ACC112 (cell line): ENCODE data around the gene TMEM121B.
A peak's percentile ranks its signal among the peaks of the same experiment; 100 is the strongest.

Experiments used
- H2AFZ ChIP-seq: fragments of 200-600 bp; sonication (generic); one replicate; pipeline ENCODE4 v1.6.0; 2017; ENCODE audit warnings: antibody characterized with exemption, low read length; ENCODE audit not compliant: unreplicated experiment
- H3K27ac ChIP-seq: fragments of 200-600 bp; sonication (generic); 2 replicates; pipeline ENCODE4 v1.5.1; 2014; ENCODE audit warnings: low read depth, mild to moderate bottlenecking, antibody characterized with exemption, low read length, moderate library complexity
- H3K27me3 ChIP-seq: fragments of 200-600 bp; sonication (generic); 2 replicates; pipeline ENCODE4 v1.6.1; 2014; ENCODE audit warnings: mild to moderate bottlenecking, antibody characterized with exemption, low read length, moderate library complexity, mixed read lengths; ENCODE audit not compliant: insufficient read depth
- H3K36me3 ChIP-seq: fragments of 200-600 bp; sonication (generic); 2 replicates; pipeline ENCODE4 v1.6.1; 2016; ENCODE audit warnings: mild to moderate bottlenecking, antibody characterized with exemption, low read length, moderate library complexity, mixed read lengths; ENCODE audit not compliant: insufficient read depth
- H3K4me1 ChIP-seq: fragments of 200-600 bp; sonication (generic); one replicate; pipeline ENCODE4 v1.6.1; 2016; ENCODE audit warnings: low read length, mixed read lengths; ENCODE audit not compliant: insufficient read depth, unreplicated experiment, control insufficient read depth
- H3K4me3 ChIP-seq: fragments of 200-600 bp; sonication (generic); 2 replicates; pipeline ENCODE4 v1.5.1; 2014; ENCODE audit warnings: mild to moderate bottlenecking, low read depth, low read length
- H3K79me2 ChIP-seq: fragments of 200-600 bp; sonication (generic); one replicate; pipeline ENCODE4 v1.6.0; 2016; ENCODE audit warnings: low read length; ENCODE audit not compliant: control insufficient read depth, unreplicated experiment, insufficient read depth

Gene TMEM121B

GRCh38 chr22:17137861-17138425 lies 16.8 kb upstream of the TMEM121B start:
- Histone ChIP-seq H3K27me3 (no peaks in the 10 kb centered on the region), H3K4me1 (no peaks in the 10 kb centered on the region), H3K79me2 (no peaks in the 10 kb centered on the region), H2AFZ (no peak overlapping the region), H3K27ac (no peak overlapping the region), H3K4me3 (no peak overlapping the region), H3K36me3 (no peaks in the 10 kb centered on the region)

DNA sequence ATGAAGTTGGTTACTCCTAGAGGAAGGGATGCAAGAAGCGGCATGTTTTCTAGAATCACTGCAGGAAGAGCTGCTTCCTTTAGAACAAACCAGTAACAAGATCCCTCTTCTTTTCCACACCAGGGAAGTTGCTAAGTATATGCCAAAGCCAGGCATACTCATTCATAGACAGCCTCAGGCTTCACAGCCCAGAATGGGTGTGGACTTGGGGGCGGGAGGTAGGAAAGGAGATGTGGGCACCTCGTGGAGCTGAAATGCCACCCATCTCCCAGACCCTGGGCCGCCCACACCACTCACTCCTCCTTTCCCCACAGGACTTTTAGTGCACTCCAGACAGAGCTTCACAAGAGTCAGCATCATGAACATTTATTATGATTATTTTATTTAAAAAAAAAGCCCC lies 16.0 kb upstream of the TMEM121B start:
- Histone ChIP-seq H3K4me1 (no peaks in the 10 kb centered on the region), H3K36me3 (no peaks in the 10 kb centered on the region), H3K79me2 (no peaks in the 10 kb centered on the region), H2AFZ (no peak overlapping the region), H3K27me3 (no peaks in the 10 kb centered on the region), H3K27ac (no peak overlapping the region), H3K4me3 (no peak overlapping the region)

GRCh38 chr22:17135153-17135760 lies 14.1 kb upstream of the TMEM121B start:
- Histone ChIP-seq H2AFZ (no peak overlapping the region), H3K36me3 (no peaks in the 10 kb centered on the region), H3K27me3 (no peaks in the 10 kb centered on the region), H3K27ac (no peak overlapping the region), H3K4me1 (no peaks in the 10 kb centered on the region), H3K4me3 (no peak overlapping the region), H3K79me2 (no peaks in the 10 kb centered on the region)

DNA sequence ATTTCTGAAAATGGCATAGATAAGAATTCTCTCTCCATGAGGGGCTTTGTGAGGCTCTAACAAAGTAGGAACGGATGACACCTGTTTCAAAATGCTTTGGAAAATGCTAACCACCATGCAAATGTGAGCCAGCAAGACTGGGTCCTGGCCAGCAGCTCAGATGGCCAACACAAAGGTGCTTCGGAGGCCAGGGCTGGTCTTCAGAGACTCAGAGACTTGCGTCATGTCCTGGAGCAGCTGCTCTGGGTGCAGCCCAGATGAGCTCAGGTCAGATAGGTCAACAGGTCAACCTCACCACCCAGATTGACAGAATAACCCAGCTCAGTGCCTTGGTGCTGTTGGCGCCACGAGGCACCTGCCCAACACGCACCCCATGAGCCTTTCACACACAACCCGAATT lies 12.0 kb upstream of the TMEM121B start:
- Histone ChIP-seq H2AFZ (no peak overlapping the region), H3K36me3 (no peaks in the 10 kb centered on the region), H3K4me3 (no peak overlapping the region), H3K79me2 (no peaks in the 10 kb centered on the region), H3K4me1 (no peaks in the 10 kb centered on the region), H3K27ac (no peak overlapping the region), H3K27me3 (no peaks in the 10 kb centered on the region)

DNA sequence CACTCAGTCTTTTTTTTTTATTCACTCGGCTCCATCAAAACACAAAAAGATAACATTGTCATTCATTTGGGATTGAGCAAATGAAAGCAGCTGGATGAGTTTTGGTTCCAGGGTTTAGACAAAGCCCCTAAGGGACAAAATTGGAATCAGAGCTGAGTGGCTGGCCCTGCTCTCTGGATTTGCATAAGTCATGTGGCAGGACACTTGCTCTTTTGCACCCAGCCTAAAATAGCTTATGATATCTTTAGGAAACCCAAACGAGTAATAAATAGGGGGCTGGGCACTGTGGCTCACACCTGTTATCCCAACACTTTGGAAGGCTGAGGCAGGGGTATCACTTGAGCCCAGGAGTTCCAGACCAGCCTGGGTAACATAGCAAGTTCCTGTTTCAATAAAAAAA lies 11.0 kb upstream of the TMEM121B start:
- H3K79me2 ChIP-seq: no peaks in the 10 kb centered on the region
- no peak overlapping the region for H2AFZ ChIP-seq
- no peaks in the 10 kb centered on the region for H3K4me1 ChIP-seq
- no peak overlapping the region for H3K27ac ChIP-seq
- no peak overlapping the region for H3K4me3 ChIP-seq
- H3K27me3 ChIP-seq: no peaks in the 10 kb centered on the region
- no peaks in the 10 kb centered on the region for H3K36me3 ChIP-seq

DNA sequence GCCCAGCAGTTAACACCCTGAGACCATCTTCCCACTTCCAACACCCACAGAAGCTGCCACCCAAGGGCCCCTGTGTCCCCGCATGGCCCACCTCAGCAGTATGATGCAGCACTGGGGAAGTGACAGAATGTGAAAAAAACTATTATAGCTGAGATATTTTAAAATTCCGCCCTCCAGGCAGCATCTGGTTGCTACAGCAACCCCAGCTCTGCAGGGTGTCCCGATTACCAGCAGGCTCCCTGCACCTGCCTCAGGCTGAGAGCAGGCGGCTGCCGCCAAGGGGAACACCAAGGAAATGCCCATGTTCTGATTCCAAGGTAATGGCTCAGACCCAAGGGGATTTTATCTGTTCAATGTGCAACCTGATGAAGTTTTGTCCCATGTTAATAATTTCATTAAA lies 10.5 kb upstream of the TMEM121B start:
- Histone ChIP-seq H2AFZ (no peak overlapping the region), H3K4me3 (no peak overlapping the region), H3K27me3 (no peaks in the 10 kb centered on the region), H3K36me3 (no peaks in the 10 kb centered on the region), H3K27ac (no peak overlapping the region), H3K4me1 (no peaks in the 10 kb centered on the region), H3K79me2 (no peaks in the 10 kb centered on the region)

- Histone ChIP-seq H3K4me3 (no peak overlapping the region), H3K27ac (no peak overlapping the region), H3K79me2 (no peaks in the 10 kb centered on the region), H3K4me1 (no peaks in the 10 kb centered on the region), H3K27me3 (no peaks in the 10 kb centered on the region), H3K36me3 (no peaks in the 10 kb centered on the region), H2AFZ (no peak overlapping the region)
Observed at GRCh38 chr22:17130199-17130598, 9.0 kb upstream of the TMEM121B start.

GRCh38 chr22:17120711-17121232 lies 388 bp downstream of the TMEM121B start:
- Histone ChIP-seq H3K27me3 (peaks cover 24% of the 10 kb centered on the region; the same call in 1 of the 2 replicates), H3K4me3 (peak overlapping the region; percentile 75), H3K36me3 (no peaks in the 10 kb centered on the region), H3K4me1 (no peaks in the 10 kb centered on the region), H2AFZ (no peak overlapping the region), H3K27ac (no peak overlapping the region), H3K79me2 (no peaks in the 10 kb centered on the region)

GRCh38 chr22:17120281-17120680 lies 879 bp downstream of the TMEM121B start:
- no peak overlapping the region for H3K27ac ChIP-seq
- H3K4me3 ChIP-seq: no peak overlapping the region
- peaks cover 24% of the 10 kb centered on the region; the same call in 1 of the 2 replicates for H3K27me3 ChIP-seq
- H3K4me1 ChIP-seq: no peaks in the 10 kb centered on the region
- no peaks in the 10 kb centered on the region for H3K36me3 ChIP-seq
- no peak overlapping the region for H2AFZ ChIP-seq
- no peaks in the 10 kb centered on the region for H3K79me2 ChIP-seq

GRCh38 chr22:17119481-17120202 lies 1.5 kb downstream of the TMEM121B start:
- H3K79me2 ChIP-seq: no peaks in the 10 kb centered on the region
- H3K27ac ChIP-seq: no peak overlapping the region
- H3K4me3 ChIP-seq: no peak overlapping the region
- H2AFZ ChIP-seq: no peak overlapping the region
- no peaks in the 10 kb centered on the region for H3K4me1 ChIP-seq
- peaks cover 24% of the 10 kb centered on the region; the same call in 1 of the 2 replicates for H3K27me3 ChIP-seq
- no peaks in the 10 kb centered on the region for H3K36me3 ChIP-seq

- Histone ChIP-seq H3K4me1 (no peaks in the 10 kb centered on the region), H3K4me3 (no peak overlapping the region), H3K27me3 (peaks cover 24% of the 10 kb centered on the region; the same call in 1 of the 2 replicates), H3K36me3 (no peaks in the 10 kb centered on the region), H2AFZ (no peak overlapping the region), H3K27ac (no peak overlapping the region), H3K79me2 (no peaks in the 10 kb centered on the region)
Observed at GRCh38 chr22:17118342-17118741, 2.8 kb downstream of the TMEM121B start.
